Endothelial cell (in vitro differentiated cells): ENCODE measurements around the gene NOL12. TPM values are rescaled to one million over a fixed set of nuclear protein-coding genes. Genes with fewer than 3 reads are reported as not detected.

Source experiments
- DNase-seq: peaks from one replicate; pipeline ENCODE4 v3.0.0; 2021; ENCODE audit warnings: low spot score
- H3K27ac Mint-ChIP-seq: one replicate; pipeline ENCODE4 v1.8.0; 2021; ENCODE audit warnings: mixed read lengths, inconsistent platforms; ENCODE audit not compliant: unreplicated experiment
- H3K27me3 Mint-ChIP-seq: one replicate; pipeline ENCODE4 v1.8.0; 2021; ENCODE audit warnings: mild to moderate bottlenecking, moderate library complexity, mixed read lengths, inconsistent platforms; ENCODE audit not compliant: unreplicated experiment
- H3K36me3 Mint-ChIP-seq: one replicate; pipeline ENCODE4 v1.8.0; 2021; ENCODE audit warnings: mild to moderate bottlenecking, low read depth, mixed read lengths, inconsistent platforms; ENCODE audit not compliant: unreplicated experiment
- H3K4me1 Mint-ChIP-seq: one replicate; pipeline ENCODE4 v1.8.0; 2021; ENCODE audit warnings: mild to moderate bottlenecking, mixed read lengths, inconsistent platforms; ENCODE audit not compliant: unreplicated experiment
- H3K4me3 Mint-ChIP-seq: one replicate; pipeline ENCODE4 v1.8.0; 2021; ENCODE audit warnings: mild to moderate bottlenecking, mixed read lengths, inconsistent platforms; ENCODE audit not compliant: unreplicated experiment
- H3K9me3 Mint-ChIP-seq: one replicate; pipeline ENCODE4 v1.8.0; 2021; ENCODE audit warnings: mixed read lengths, inconsistent platforms; ENCODE audit not compliant: unreplicated experiment
- CTCF ChIP-seq: fragments of 200-600 bp; sonication (generic); IDR thresholded peaks from one replicate; pipeline ENCODE4 v1.5.0; 2021; ENCODE audit warnings: antibody characterized with exemption; ENCODE audit not compliant: unreplicated experiment
- total RNA-seq: library from RNA; stranded (reverse); fragmentation: NEBNext Ultra II Directional; extraction: Animal tissue kit (Norgen Biotek cat#: 25700); gene quantifications from one replicate; pipeline ENCODE4 v1.2.1, GENCODE V29; 2021; ENCODE audit not compliant: unreplicated experiment

NOL12 gene
- total RNA-seq, 1 donor from 2014 or later, result 15.7 TPM

GRCh38 chr22:37672920-37673455, 13.2 kb upstream of the NOL12 start:
- Mint-ChIP-seq H3K36me3 (no peaks in the 10 kb centered on the region), H3K27ac (no peak overlapping the region)

GRCh38 chr22:37674248-37674647, 11.9 kb upstream of the NOL12 start:
- peaks cover 6% of the 10 kb centered on the region for H3K4me1 Mint-ChIP-seq
- no peak for DNase-seq
- H3K27me3 Mint-ChIP-seq, result peaks cover 6% of the 10 kb centered on the region
- H3K9me3 Mint-ChIP-seq, result no peaks in the 10 kb centered on the region
- no peaks in the 10 kb centered on the region for H3K36me3 Mint-ChIP-seq
- no peak overlapping the region for H3K27ac Mint-ChIP-seq
- TF ChIP-seq CTCF, result no peak
- no peak overlapping the region for H3K4me3 Mint-ChIP-seq

More at GRCh38 chr22:37672920-37673455, 13.2 kb upstream of the NOL12 start:
- H3K9me3 Mint-ChIP-seq, result no peaks in the 10 kb centered on the region
- peaks cover 5% of the 10 kb centered on the region for H3K27me3 Mint-ChIP-seq
- no peak overlapping the region for H3K4me3 Mint-ChIP-seq
- TF ChIP-seq CTCF, result no peak
- DNase-seq, result no peak
- H3K4me1 Mint-ChIP-seq, result peaks cover 6% of the 10 kb centered on the region

GRCh38 chr22:37674951-37675929, 10.9 kb upstream of the NOL12 start, which contains the start of gene LGALS1:
Gene LGALS1, plus strand, starts transcription at chr22:37675636. Its CDS starts 67 bp downstream, at chr22:37675703.
- H3K27ac Mint-ChIP-seq, result peak within 1 kb of the TSS; percentile 30
- TF ChIP-seq CTCF, result no peak
- no peaks in the 10 kb centered on the region for H3K9me3 Mint-ChIP-seq
- peaks cover 6% of the 10 kb centered on the region for H3K27me3 Mint-ChIP-seq
- peak within 1 kb of the TSS; percentile 88 for H3K4me3 Mint-ChIP-seq
- DNase-seq, result no peak
- peaks cover 6% of the 10 kb centered on the region for H3K4me1 Mint-ChIP-seq
- H3K36me3 Mint-ChIP-seq, result no peaks in the 10 kb centered on the region

GRCh38 chr22:37675930-37676735, 10.0 kb upstream of the NOL12 start:
- H3K36me3 Mint-ChIP-seq, result no peaks in the 10 kb centered on the region
- no peak for DNase-seq

More at GRCh38 chr22:37675930-37676735, 10.0 kb upstream of the NOL12 start:
- Mint-ChIP-seq H3K9me3 (no peaks in the 10 kb centered on the region), H3K27me3 (peaks cover 4% of the 10 kb centered on the region), H3K4me1 (peaks cover 6% of the 10 kb centered on the region), H3K27ac (peak overlapping the region; percentile 30), H3K4me3 (peak overlapping the region; percentile 88)
- no peak for TF ChIP-seq CTCF
